Measurements from ENCODE around the gene DNAJB6.

The DNAJB6 gene

DNA sequence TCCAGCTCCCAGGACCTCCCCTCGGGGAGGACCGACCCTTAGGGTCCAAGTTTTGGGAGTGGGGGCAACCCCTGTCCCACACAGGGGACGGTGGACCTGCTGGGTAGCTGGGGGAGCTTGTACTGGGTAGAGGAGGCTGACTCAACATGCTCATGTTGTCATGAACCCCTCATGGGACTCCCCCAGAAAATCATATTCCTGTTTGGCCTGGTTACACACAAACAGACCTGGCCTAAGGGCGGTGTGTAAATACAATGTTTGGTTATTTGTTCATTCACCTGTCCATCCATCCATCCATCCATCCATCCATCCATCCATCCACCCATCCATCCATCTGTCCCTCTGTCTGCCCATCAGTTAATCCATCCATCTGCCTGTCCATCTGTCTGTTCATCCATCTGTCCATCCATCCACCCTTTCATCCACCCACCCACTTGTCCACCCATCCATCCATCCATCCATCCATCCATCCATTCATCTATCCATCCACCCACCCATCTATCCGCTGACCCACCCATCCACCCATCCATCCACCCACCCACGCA, 92.9 kb downstream of the DNAJB6 start:
- TF ChIP-seq, protein P1, sequence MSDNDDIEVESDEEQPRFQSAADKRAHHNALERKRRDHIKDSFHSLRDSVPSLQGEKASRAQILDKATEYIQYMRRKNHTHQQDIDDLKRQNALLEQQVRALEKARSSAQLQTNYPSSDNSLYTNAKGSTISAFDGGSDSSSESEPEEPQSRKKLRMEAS (IDR thresholded peaks at IDR 0.05) = no peak
- TF ChIP-seq TCF12 (IDR thresholded peaks at IDR 0.05; ENCODE audit: low read depth) (no peak), EP300 (IDR thresholded peaks at IDR 0.05; ENCODE audit: borderline replicate concordance) (no peak), EGR1 (IDR thresholded peaks at IDR 0.05) (no peak), CREB1 (IDR thresholded peaks at IDR 0.05; ENCODE audit: low read depth) (no peak), TEAD4 (IDR thresholded peaks at IDR 0.05) (no peak), TAF1 (IDR thresholded peaks at IDR 0.05; ENCODE audit: low read depth) (no peak), CEBPB (IDR thresholded peaks at IDR 0.05) (no peak), FOXM1 (IDR thresholded peaks at IDR 0.05; ENCODE audit: borderline replicate concordance, low read depth) (no peak)

DNA sequence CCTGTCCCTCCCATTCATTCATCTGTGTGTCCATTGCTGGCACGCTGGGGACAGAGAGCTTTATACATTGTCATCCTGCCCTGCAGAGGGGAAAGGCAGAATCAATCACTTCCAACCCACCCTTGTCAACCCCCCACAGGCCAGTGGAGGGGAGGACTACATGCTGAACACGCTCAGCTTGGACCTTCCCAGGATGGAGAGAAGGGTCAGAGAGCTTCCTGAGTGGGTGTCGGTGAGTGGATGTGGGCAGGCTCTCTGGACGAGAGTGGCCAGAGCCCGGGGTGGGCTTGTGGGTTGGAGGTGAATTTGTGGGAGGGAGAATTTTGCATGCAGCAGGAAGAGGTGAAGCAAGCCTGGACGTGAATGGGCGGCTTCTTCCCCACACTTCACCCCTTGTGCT, 93.9 kb downstream of the DNAJB6 start:
- TF ChIP-seq YY1 (IDR thresholded peaks at IDR 0.05; ENCODE audit: low read depth) = no peak
- no peak for TF ChIP-seq FOXM1 (IDR thresholded peaks at IDR 0.05; ENCODE audit: borderline replicate concordance, low read depth)
- no peak for TF ChIP-seq CREB1 (IDR thresholded peaks at IDR 0.05; ENCODE audit: low read depth)
- no peak for TF ChIP-seq EP300 (IDR thresholded peaks at IDR 0.05; ENCODE audit: borderline replicate concordance)
- no peak for TF ChIP-seq EGR1 (IDR thresholded peaks at IDR 0.05)
- TF ChIP-seq, protein P1 (IDR thresholded peaks at IDR 0.05) = no peak

DNA sequence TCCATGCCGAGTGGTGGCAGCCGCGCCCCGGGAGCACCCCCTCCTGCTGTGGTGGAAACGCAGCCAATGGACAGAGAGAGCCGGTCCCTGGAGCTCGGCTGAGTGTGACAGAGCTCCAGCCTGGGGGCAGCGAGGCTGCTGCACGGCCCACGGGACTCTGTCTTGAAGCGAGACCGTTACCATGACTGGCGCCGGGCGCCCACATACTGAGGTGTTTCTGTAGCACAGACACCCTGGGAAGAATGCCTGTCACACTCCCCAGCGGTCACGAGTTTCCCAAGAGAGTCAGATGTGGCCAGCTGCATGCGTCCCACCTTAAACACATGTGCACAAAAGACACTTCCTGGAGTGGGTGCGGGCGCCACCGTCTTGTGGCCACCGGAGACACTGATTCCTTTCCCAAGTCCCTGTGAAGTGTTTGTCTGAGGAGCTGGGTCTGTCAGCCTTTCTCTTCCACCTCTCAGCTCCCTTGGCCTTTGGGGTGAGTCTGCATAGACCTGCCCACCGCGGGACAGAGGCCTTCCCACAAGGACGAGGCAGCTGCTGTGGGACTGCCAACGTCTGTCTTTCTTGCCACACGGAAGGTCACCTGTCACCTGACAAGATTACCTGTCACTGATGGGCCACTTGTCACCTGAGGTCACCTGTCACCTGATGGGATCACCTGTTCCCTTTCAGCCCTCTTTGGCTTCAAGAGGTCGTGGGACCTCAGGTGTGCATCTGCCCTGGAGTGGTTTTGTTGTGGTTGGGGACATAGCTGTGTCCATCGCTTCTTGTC, 94.6 kb downstream of the DNAJB6 start:
- TF ChIP-seq YY1 (IDR thresholded peaks at IDR 0.05; ENCODE audit: low read depth) (no peak), TAF1 (IDR thresholded peaks at IDR 0.05; ENCODE audit: low read depth) (no peak), FOXM1 (IDR thresholded peaks at IDR 0.05; ENCODE audit: borderline replicate concordance, low read depth) (no peak), EP300 (IDR thresholded peaks at IDR 0.05; ENCODE audit: borderline replicate concordance) (no peak), TEAD4 (IDR thresholded peaks at IDR 0.05) (no peak), CEBPB (IDR thresholded peaks at IDR 0.05) (no peak), NFIC (IDR thresholded peaks at IDR 0.05) (no peak), TCF12 (IDR thresholded peaks at IDR 0.05; ENCODE audit: low read depth) (no peak)
- TF ChIP-seq, protein P2, sequence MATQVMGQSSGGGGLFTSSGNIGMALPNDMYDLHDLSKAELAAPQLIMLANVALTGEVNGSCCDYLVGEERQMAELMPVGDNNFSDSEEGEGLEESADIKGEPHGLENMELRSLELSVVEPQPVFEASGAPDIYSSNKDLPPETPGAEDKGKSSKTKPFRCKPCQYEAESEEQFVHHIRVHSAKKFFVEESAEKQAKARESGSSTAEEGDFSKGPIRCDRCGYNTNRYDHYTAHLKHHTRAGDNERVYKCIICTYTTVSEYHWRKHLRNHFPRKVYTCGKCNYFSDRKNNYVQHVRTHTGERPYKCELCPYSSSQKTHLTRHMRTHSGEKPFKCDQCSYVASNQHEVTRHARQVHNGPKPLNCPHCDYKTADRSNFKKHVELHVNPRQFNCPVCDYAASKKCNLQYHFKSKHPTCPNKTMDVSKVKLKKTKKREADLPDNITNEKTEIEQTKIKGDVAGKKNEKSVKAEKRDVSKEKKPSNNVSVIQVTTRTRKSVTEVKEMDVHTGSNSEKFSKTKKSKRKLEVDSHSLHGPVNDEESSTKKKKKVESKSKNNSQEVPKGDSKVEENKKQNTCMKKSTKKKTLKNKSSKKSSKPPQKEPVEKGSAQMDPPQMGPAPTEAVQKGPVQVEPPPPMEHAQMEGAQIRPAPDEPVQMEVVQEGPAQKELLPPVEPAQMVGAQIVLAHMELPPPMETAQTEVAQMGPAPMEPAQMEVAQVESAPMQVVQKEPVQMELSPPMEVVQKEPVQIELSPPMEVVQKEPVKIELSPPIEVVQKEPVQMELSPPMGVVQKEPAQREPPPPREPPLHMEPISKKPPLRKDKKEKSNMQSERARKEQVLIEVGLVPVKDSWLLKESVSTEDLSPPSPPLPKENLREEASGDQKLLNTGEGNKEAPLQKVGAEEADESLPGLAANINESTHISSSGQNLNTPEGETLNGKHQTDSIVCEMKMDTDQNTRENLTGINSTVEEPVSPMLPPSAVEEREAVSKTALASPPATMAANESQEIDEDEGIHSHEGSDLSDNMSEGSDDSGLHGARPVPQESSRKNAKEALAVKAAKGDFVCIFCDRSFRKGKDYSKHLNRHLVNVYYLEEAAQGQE (IDR thresholded peaks at IDR 0.05; ENCODE audit: low read depth) = no peak

DNA sequence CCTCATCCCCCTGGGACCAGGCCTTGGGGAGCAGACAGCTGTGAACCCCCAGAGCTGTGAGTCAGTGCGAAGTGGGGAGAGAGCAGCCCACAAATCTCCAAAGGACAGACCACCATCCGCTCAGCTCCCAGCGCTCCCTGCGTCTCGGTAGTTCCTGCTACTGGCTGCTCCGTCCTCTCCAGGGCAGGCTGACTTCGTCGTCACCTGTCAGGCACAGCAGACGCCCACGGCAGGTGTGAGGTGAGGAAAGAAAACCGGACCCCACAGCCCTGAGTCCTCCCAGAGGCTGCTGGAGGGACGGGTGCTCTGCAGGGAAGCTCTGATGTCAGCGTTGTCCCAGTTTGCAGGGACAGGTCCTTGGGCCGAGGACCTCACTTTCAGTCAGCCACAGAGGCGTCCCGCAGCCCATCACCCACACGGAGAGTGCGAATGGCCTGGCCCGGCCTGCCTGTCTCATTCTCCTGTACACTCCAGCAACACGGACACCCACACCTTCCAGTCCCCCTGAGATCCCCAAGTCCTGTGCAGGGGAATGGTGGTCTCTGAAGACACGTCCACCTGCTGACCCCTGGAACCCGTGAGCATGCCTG, 95.2 kb downstream of the DNAJB6 start:
- TF ChIP-seq, protein P2 (IDR thresholded peaks at IDR 0.05; ENCODE audit: low read depth) = no peak
- TF ChIP-seq EP300 (IDR thresholded peaks at IDR 0.05; ENCODE audit: borderline replicate concordance) = no peak
- TF ChIP-seq FOXM1 (IDR thresholded peaks at IDR 0.05; ENCODE audit: borderline replicate concordance, low read depth) = no peak
- no peak for TF ChIP-seq YY1 (IDR thresholded peaks at IDR 0.05; ENCODE audit: low read depth)
- TF ChIP-seq EGR1 (IDR thresholded peaks at IDR 0.05) = no peak
- TF ChIP-seq TAF1 (IDR thresholded peaks at IDR 0.05; ENCODE audit: low read depth) = no peak
- TF ChIP-seq TEAD4 (IDR thresholded peaks at IDR 0.05) = no peak
- TF ChIP-seq, protein P3, sequence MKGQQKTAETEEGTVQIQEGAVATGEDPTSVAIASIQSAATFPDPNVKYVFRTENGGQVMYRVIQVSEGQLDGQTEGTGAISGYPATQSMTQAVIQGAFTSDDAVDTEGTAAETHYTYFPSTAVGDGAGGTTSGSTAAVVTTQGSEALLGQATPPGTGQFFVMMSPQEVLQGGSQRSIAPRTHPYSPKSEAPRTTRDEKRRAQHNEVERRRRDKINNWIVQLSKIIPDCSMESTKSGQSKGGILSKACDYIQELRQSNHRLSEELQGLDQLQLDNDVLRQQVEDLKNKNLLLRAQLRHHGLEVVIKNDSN (IDR thresholded peaks at IDR 0.05) = no peak
- no peak for TF ChIP-seq RAD21 (IDR thresholded peaks at IDR 0.05; ENCODE audit: low read depth)
- TF ChIP-seq TCF12 (IDR thresholded peaks at IDR 0.05; ENCODE audit: low read depth) = no peak

DNA sequence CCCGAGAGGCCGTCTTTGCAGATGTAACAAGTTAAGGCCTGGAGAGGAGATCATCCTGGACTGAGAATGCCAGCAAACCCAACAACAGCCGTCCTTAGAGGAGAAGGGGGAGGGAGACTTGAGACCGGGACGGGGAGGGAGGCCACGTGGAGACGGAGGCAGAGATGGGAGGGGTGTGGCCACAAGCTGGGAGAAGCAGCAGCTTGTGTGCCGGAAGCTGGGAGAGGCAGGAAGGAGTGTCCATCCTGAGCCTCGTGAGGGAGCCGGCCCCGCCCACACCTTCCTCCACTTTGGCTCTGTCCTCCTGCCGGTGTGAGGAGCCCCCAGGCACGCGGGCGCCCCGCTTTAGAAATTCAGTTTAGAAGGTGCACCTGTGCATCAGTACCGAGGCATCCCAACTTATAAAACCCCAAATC, 95.7 kb downstream of the DNAJB6 start:
- TF ChIP-seq CEBPB (IDR thresholded peaks at IDR 0.05) (no peak), TCF12 (IDR thresholded peaks at IDR 0.05; ENCODE audit: low read depth) (no peak), NFIC (IDR thresholded peaks at IDR 0.05) (no peak), TAF1 (IDR thresholded peaks at IDR 0.05; ENCODE audit: low read depth) (no peak), ZBTB7A (IDR thresholded peaks at IDR 0.05; ENCODE audit: low read depth) (no peak), TEAD4 (IDR thresholded peaks at IDR 0.05) (no peak), FOXM1 (IDR thresholded peaks at IDR 0.05; ENCODE audit: borderline replicate concordance, low read depth) (no peak), YY1 (IDR thresholded peaks at IDR 0.05; ENCODE audit: low read depth) (no peak), EGR1 (IDR thresholded peaks at IDR 0.05) (no peak), EP300 (IDR thresholded peaks at IDR 0.05; ENCODE audit: borderline replicate concordance) (no peak), RAD21 (IDR thresholded peaks at IDR 0.05; ENCODE audit: low read depth) (no peak), CREB1 (IDR thresholded peaks at IDR 0.05; ENCODE audit: low read depth) (no peak)
- TF ChIP-seq, protein P1 (IDR thresholded peaks at IDR 0.05) = no peak; the same call in 1 of the 2 replicates
- TF ChIP-seq, protein P3 (IDR thresholded peaks at IDR 0.05) = no peak
- TF ChIP-seq, protein P2 (IDR thresholded peaks at IDR 0.05; ENCODE audit: low read depth) = no peak
